Hematopoietic multipotent progenitor cell (in vitro differentiated cells): Measurements from ENCODE around the gene PLAAT2. TPM values are rescaled to one million over a fixed set of nuclear protein-coding genes. Genes with fewer than 3 reads are reported as not detected.

Source experiments
- total RNA-seq: library from RNA; depleted of rRNA; stranded (reverse); fragments of >200 nt; gene quantifications from one replicate; pipeline ENCODE4 v1.2.3, GENCODE V29; 2012

PLAAT2 gene
- total RNA-seq, 1 donor: not detected

Other genes with a start within 250 kb of the PLAAT2 start
- gene SLC22A9, start 193.6 kb downstream of the PLAAT2 start, total RNA-seq: not detected
- gene PLAAT5, start 72.2 kb downstream of the PLAAT2 start, total RNA-seq: under 0.01 TPM
- gene LGALS12, start 57.3 kb downstream of the PLAAT2 start, total RNA-seq: 1.9 TPM
- 52.0 TPM for gene PLAAT4, start 26.6 kb downstream of the PLAAT2 start, total RNA-seq
- gene PLAAT3, start 51.1 kb upstream of the PLAAT2 start, total RNA-seq: not detected
- gene ATL3, start 108.0 kb upstream of the PLAAT2 start, total RNA-seq: 35.3 TPM
- 43.9 TPM for gene RTN3, start 118.1 kb upstream of the PLAAT2 start, total RNA-seq
- 24.0 TPM for gene ZFTA, start 205.4 kb upstream of the PLAAT2 start, total RNA-seq